ENCODE results near the gene CPN2. TPM values are rescaled to one million over a fixed set of nuclear protein-coding genes. Genes with fewer than 3 reads are reported as not detected.
A peak's percentile ranks its signal among the peaks of the same experiment; 100 is the strongest.

Gene CPN2
- total and polyA plus RNA-seq, 2 of the 8 experiments (the other 6 are each of a cell fraction or from before 2014, with no cell fraction given): 0.03 TPM; not detected in 1

- Histone ChIP-seq H4K8ac (ENCODE audit: extremely low read depth, insufficient read depth, low read length) (peak overlapping the region; percentile 4; the same call in 1 of the 2 replicates), H2BK20ac (ENCODE audit: low read length) (peak overlapping the region; percentile 43; the same call in 1 of the 2 replicates), H3K4me1 (replicated peaks in 1 of 4; ENCODE audit: control insufficient read depth in 3 of 4, insufficient read depth in 4 of 4, low read length in 3 of 4) (peaks cover 0 to 10% (median 6%) of the 10 kb centered on the region in 4 experiments; a peak in 6 of 7 replicates), H2BK12ac (ENCODE audit: low read depth, low read length) (peak overlapping the region; percentile 53; the same call in 1 of the 2 replicates), H3K9me3 (ENCODE audit: insufficient read depth in 2 of 2, low read depth in 1 of 2, low read length in 1 of 2) (no peaks in the 10 kb centered on the region), H4K5ac (ENCODE audit: insufficient read length, low read depth, low read length) (no peak overlapping the region), H3K56ac (replicated peaks; ENCODE audit: insufficient read length, low read depth, low read length) (no peak overlapping the region), H2AFZ (ENCODE audit: low read length) (no peak overlapping the region), H3K18ac (ENCODE audit: extremely low read depth, low read length) (no peak overlapping the region), H3K9ac (replicated peaks in 1 of 4; ENCODE audit: extremely low read depth in 1 of 4, low read depth in 3 of 4, low read length in 3 of 4) (no peak overlapping the region), H3K14ac (ENCODE audit: insufficient read length) (no peak overlapping the region), H2BK15ac (ENCODE audit: low read length) (peak overlapping the region; percentile 90; the same call in 1 of the 2 replicates), H4K91ac (replicated peaks; ENCODE audit: insufficient read length, low read length) (no peak overlapping the region), H3K27me3 (replicated peaks in 1 of 4; ENCODE audit: control insufficient read depth in 3 of 4, extremely low read depth in 1 of 4, insufficient read depth in 3 of 4, low read length in 3 of 4) (peaks cover 0 to 2% (median 0%) of the 10 kb centered on the region in 4 experiments; a peak in 1 of 7 replicates), H4K20me1 (replicated peaks in 1 of 2; ENCODE audit: control insufficient read depth in 1 of 2, insufficient read depth in 2 of 2, low read length in 2 of 2) (no peaks in the 10 kb centered on the region), H3K36me3 (ENCODE audit: control insufficient read depth in 2 of 4, insufficient read depth in 4 of 4, low read length in 3 of 4) (no peaks in the 10 kb centered on the region), H3K4me2 (ENCODE audit: insufficient read depth in 1 of 2, low read depth in 2 of 2, low read length in 2 of 2) (no peak overlapping the region), H3K79me2 (ENCODE audit: control insufficient read depth in 1 of 2, insufficient read depth in 2 of 2, low read length in 2 of 2) (no peaks in the 10 kb centered on the region), H3K23ac (ENCODE audit: insufficient read length) (no peak overlapping the region), H2BK120ac (replicated peaks; ENCODE audit: low read depth, low read length) (no peak overlapping the region), H3K27ac (ENCODE audit: low read depth, low read length) (no peak overlapping the region), H3K4me3 (ENCODE audit: extremely low read depth in 1 of 4, insufficient read depth in 2 of 4, low read depth in 3 of 4, low read length in 4 of 4) (no peak overlapping the region), H2BK5ac (ENCODE audit: low read depth, low read length) (no peak overlapping the region), H2AK5ac (ENCODE audit: low read depth, low read length) (no peak overlapping the region), H3K4ac (replicated peaks; ENCODE audit: insufficient read length, low read depth, low read length) (no peak overlapping the region), H3K23me2 (ENCODE audit: low read depth, low read length) (no peaks in the 10 kb centered on the region), H3K79me1 (ENCODE audit: low read depth, low read length) (no peaks in the 10 kb centered on the region)
- WGBS, 2 experiments (ENCODE audit: extremely low coverage in 1 of 2, insufficient coverage in 1 of 2, insufficient read length in 1 of 2, insufficient replicate concordance in 2 of 2, low coverage in 1 of 2, low lambda C conversion rate in 2 of 2, missing lambda C conversion rate in 1 of 2): 91% methylated on average over 12 of the region's 12 CpGs; no CpG with 5 or more reads in 1 of the 2 experiments
- no peak for FAIRE-seq
- peak in 1 of 2 experiments; percentile 34 for DNase-seq (ENCODE audit: low read depth in 1 of 2, low spot score in 2 of 2)
- CTCF ChIA-PET (ENCODE audit: partially characterized antibody): interaction anchor here (0.6 to 1.7 kb wide), 3 partner anchors 20 to 579 kb away, joined by 3 to 4 read pairs (median 4); no protein-coding TSS in a partner anchor
- TF ChIP-seq CHD2 (IDR thresholded peaks at IDR 0.05; ENCODE audit: low read length) (no peak), ATF3 (IDR thresholded peaks at IDR 0.05; ENCODE audit: insufficient read depth, low read depth, low read length) (no peak), SUZ12 (IDR thresholded peaks at IDR 0.05; ENCODE audit: low read length) (no peak), GABPA (IDR thresholded peaks at IDR 0.05; ENCODE audit: borderline replicate concordance, insufficient read depth, low read length) (no peak), POLR2AphosphoS5 (IDR thresholded peaks at IDR 0.05; ENCODE audit: low read depth, low read length) (no peak), TCF12 (IDR thresholded peaks at IDR 0.05; ENCODE audit: low read depth, low read length) (no peak), RAD21 (IDR thresholded peaks at IDR 0.05 in 1 of 2, conservative IDR thresholded peaks at IDR 0.05 in 1 of 2; ENCODE audit: low read depth in 2 of 2, low read length in 2 of 2) (no peak), CEBPB (IDR thresholded peaks at IDR 0.05; ENCODE audit: low read depth, low read length) (no peak), BRCA1 (IDR thresholded peaks at IDR 0.05; ENCODE audit: low read depth, low read length) (no peak), POLR2A (IDR thresholded peaks at IDR 0.05; ENCODE audit: control extremely low read depth in 1 of 2, low read depth in 2 of 2, low read length in 2 of 2) (no peak), MAFK (IDR thresholded peaks at IDR 0.05; ENCODE audit: low read depth, low read length) (no peak), NANOG (IDR thresholded peaks at IDR 0.05; ENCODE audit: insufficient read depth, low read depth, low read length, poor library complexity, severe bottlenecking) (no peak), SIX5 (IDR thresholded peaks at IDR 0.05; ENCODE audit: low read depth, low read length) (no peak)
- POLR2A ChIA-PET (ENCODE audit: partially characterized antibody): no interaction called here
These were observed 33.5 kb upstream of the CPN2 start for GRCh38 chr3:194384569-194385001.

Measured in H1 (cell line).